SIG-M5 (cell line): ENCODE results near the gene GPR132.

Experiments used
- DNase-seq: peaks from one replicate; lab custom pipeline; 2025; lab: John Stamatoyannopoulos, UW

Gene GPR132

GRCh38 chr14:105020815-105021655 is 44.2 kb downstream of the GPR132 start, which contains the start of gene CDCA4:
TSS of gene CDCA4 (minus strand) at chr14:105021083. CDS start at chr14:105011929, 9,154 bp downstream.
- DNase-seq: peak; percentile 63

GRCh38 chr14:105019861-105020814 is 45.1 kb downstream of the GPR132 start:
- DNase-seq: no peak

- DNase-seq: no peak
Observed at GRCh38 chr14:105018414-105018813, 46.8 kb downstream of the GPR132 start.

GRCh38 chr14:105015905-105016304 is 49.3 kb downstream of the GPR132 start:
- DNase-seq: no peak

- no peak for DNase-seq
Observed at GRCh38 chr14:105015242-105015641, 50.0 kb downstream of the GPR132 start.

- DNase-seq: no peak
Observed at GRCh38 chr14:105014631-105015030, 50.6 kb downstream of the GPR132 start.

GRCh38 chr14:105014032-105014431 is 51.2 kb downstream of the GPR132 start:
- no peak for DNase-seq

- DNase-seq: no peak
Observed at GRCh38 chr14:105013150-105013785, 52.0 kb downstream of the GPR132 start.

- DNase-seq: no peak
Observed at GRCh38 chr14:105012171-105012985, 52.9 kb downstream of the GPR132 start.

GRCh38 chr14:105011312-105011990 is 53.8 kb downstream of the GPR132 start:
- no peak for DNase-seq

- DNase-seq: no peak
Observed at GRCh38 chr14:105010891-105011291, 54.3 kb downstream of the GPR132 start.

GRCh38 chr14:105010106-105010505 is 55.1 kb downstream of the GPR132 start:
- DNase-seq: no peak

GRCh38 chr14:105007593-105008264 is 57.5 kb downstream of the GPR132 start:
- DNase-seq: no peak

GRCh38 chr14:105006831-105007592 is 58.2 kb downstream of the GPR132 start:
- DNase-seq: no peak

- no peak for DNase-seq
Observed at GRCh38 chr14:105005929-105006830, 59.0 kb downstream of the GPR132 start.

- no peak for DNase-seq
Observed at GRCh38 chr14:105005329-105005928, 59.8 kb downstream of the GPR132 start.
